Smooth muscle cell of the coronary artery (primary cell): ENCODE data around the gene CAVIN2. TPM values are rescaled to one million over a fixed set of nuclear protein-coding genes. Genes with fewer than 3 reads are reported as not detected.

Experiments used
- total RNA-seq: library from RNA; depleted of rRNA; stranded (reverse); fragments of >200 nt; gene quantifications from 2 replicates; pipeline ENCODE4 v1.2.3, GENCODE V29; 2014; ENCODE audit warnings: low replicate concordance

CAVIN2 gene, protein sequence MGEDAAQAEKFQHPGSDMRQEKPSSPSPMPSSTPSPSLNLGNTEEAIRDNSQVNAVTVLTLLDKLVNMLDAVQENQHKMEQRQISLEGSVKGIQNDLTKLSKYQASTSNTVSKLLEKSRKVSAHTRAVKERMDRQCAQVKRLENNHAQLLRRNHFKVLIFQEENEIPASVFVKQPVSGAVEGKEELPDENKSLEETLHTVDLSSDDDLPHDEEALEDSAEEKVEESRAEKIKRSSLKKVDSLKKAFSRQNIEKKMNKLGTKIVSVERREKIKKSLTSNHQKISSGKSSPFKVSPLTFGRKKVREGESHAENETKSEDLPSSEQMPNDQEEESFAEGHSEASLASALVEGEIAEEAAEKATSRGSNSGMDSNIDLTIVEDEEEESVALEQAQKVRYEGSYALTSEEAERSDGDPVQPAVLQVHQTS
- 18.4 and 57.7 TPM in 2 replicates for total RNA-seq

DNA sequence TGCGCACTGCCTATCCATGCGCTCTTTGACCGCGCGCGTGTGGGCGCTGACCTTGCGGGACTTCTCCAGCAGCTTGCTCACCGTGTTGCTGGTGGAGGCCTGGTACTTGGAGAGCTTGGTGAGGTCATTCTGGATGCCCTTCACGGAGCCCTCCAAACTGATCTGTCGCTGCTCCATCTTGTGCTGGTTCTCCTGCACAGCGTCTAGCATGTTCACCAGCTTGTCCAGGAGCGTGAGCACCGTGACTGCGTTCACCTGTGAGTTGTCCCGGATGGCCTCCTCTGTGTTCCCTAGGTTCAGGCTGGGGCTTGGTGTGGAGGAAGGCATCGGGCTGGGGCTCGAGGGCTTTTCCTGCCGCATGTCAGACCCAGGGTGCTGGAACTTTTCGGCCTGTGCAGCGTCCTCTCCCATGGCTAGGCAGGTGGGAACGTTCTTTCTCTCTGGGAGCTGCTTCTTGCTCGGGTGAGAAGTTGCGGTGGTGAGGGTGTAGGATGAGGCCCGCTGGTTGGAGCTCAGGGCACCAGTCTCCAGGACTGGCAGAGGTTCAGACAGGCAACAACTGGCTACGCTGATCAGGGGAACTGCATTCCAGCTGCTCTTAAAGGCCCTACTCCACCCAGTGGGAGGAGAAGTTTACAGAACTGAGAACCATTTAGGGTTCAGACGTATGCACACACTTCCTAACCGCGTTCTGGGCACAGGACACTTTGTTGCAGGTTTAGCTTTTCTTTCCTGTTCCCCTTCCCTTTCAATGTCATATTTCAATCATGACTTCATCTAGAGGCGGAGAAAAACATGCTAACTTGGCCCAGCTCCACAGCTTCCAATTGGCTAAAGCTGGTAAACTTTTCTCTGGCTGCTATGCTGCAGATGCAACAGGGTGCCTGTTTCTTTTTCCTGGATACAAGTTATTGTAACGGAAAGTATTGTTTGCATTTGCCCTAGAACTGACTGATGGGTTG lies at the start of gene CAVIN2:
Gene CAVIN2, minus strand, starts transcription at position 574 of the 962 bp plus-strand sequence. Its CDS starts 163 bp downstream, at position 411.

Other genes starting within 250 kb of the CAVIN2 start
- 36.8 and 102 TPM in 2 replicates for gene NABP1, start 169.0 kb downstream of the CAVIN2 start, total RNA-seq